GM23338 (cell line): ENCODE results near the gene LDB1. TPM values are rescaled to one million over a fixed set of nuclear protein-coding genes. Genes with fewer than 3 reads are reported as not detected.

Experiments
- ATAC-seq: fragments of 200-7000 bp; cut with Tn5 transposase; 3 replicates; pipeline ENCODE4 v1.9.1; 2020
- DNase-seq: peaks from one replicate; pipeline ENCODE4 v3.0.0-alpha.2; 2015; ENCODE audit warnings: low spot score
- H2AFZ ChIP-seq: fragments of 200-600 bp; sonication (generic); 2 replicates; pipeline ENCODE4 v1.8.0; 2016; ENCODE audit warnings: antibody characterized with exemption, mild to moderate bottlenecking, moderate library complexity
- H3F3A ChIP-seq: fragments of 200-600 bp; sonication (generic); replicated peaks from 2 replicates; pipeline ENCODE4 v1.8.0; 2017; ENCODE audit warnings: antibody characterized with exemption, mixed run types, low read depth
- H3K27ac ChIP-seq: fragments of 200-600 bp; sonication (generic); 2 replicates; pipeline ENCODE4 v1.6.1; 2016; ENCODE audit warnings: low read depth
- H3K27me3 ChIP-seq: fragments of 200-600 bp; sonication (generic); 2 replicates; pipeline ENCODE4 v1.8.0; 2016; ENCODE audit warnings: mild to moderate bottlenecking, mixed run types, moderate library complexity; ENCODE audit not compliant: insufficient read depth
- H3K36me3 ChIP-seq: fragments of 200-600 bp; sonication (generic); 2 replicates; pipeline ENCODE4 v1.8.0; 2016; ENCODE audit warnings: mild to moderate bottlenecking; ENCODE audit not compliant: insufficient read depth
- H3K4me1 ChIP-seq: fragments of 200-600 bp; sonication (generic); 2 replicates; pipeline ENCODE4 v1.8.0; 2016; ENCODE audit warnings: mild to moderate bottlenecking, moderate library complexity; ENCODE audit not compliant: insufficient read depth
- H3K4me2 ChIP-seq: fragments of 200-600 bp; sonication (generic); 2 replicates; pipeline ENCODE4 v1.7.1; 2017; ENCODE audit warnings: mixed run types
- H3K4me3 ChIP-seq: fragments of 200-600 bp; sonication (generic); 2 replicates; pipeline ENCODE4 v1.6.1; 2016; ENCODE audit warnings: mixed run types
- H3K79me2 ChIP-seq: fragments of 200-600 bp; sonication (generic); replicated peaks from 2 replicates; pipeline ENCODE4 v1.8.0; 2017; ENCODE audit warnings: mild to moderate bottlenecking; ENCODE audit not compliant: insufficient read depth
- H3K9me2 ChIP-seq: fragments of 200-600 bp; sonication (generic); 2 replicates; pipeline ENCODE4 v1.8.0; 2017; ENCODE audit not compliant: insufficient read depth
- H4K20me1 ChIP-seq: fragments of 200-600 bp; sonication (generic); replicated peaks from 2 replicates; pipeline ENCODE4 v1.8.0; 2017; ENCODE audit warnings: mild to moderate bottlenecking; ENCODE audit not compliant: insufficient read depth
- H3K27ac Mint-ChIP-seq: 2 replicates; pipeline ENCODE4 v1.8.0; 2020; ENCODE audit warnings: inconsistent platforms, mild to moderate bottlenecking, moderate library complexity, mixed read lengths
- H3K27me3 Mint-ChIP-seq: 3 replicates; pipeline ENCODE4 v1.8.0; 2022; ENCODE audit warnings: low read depth, mild to moderate bottlenecking, moderate library complexity, mixed read lengths, inconsistent platforms; ENCODE audit not compliant: insufficient read depth, poor library complexity
- H3K36me3 Mint-ChIP-seq: 3 replicates; pipeline ENCODE4 v1.8.0; 2021; ENCODE audit warnings: low read depth, mild to moderate bottlenecking, inconsistent platforms, moderate library complexity, mixed read lengths
- H3K4me1 Mint-ChIP-seq: 3 replicates; pipeline ENCODE4 v1.8.0; 2020; ENCODE audit warnings: mild to moderate bottlenecking, inconsistent platforms, mixed read lengths
- H3K4me3 Mint-ChIP-seq: 3 replicates; pipeline ENCODE4 v1.8.0; 2021; ENCODE audit warnings: moderate library complexity, mild to moderate bottlenecking, inconsistent platforms, mixed read lengths
- H3K9me3 Mint-ChIP-seq: 3 replicates; pipeline ENCODE4 v1.8.0; 2020; ENCODE audit warnings: moderate library complexity, mild to moderate bottlenecking, inconsistent platforms, mixed read lengths
- CREB1 ChIP-seq: fragments of 250-450 bp; sonication (Bioruptor Pico); IDR thresholded peaks from 2 replicates; pipeline ENCODE4 v1.5.0; 2020; ENCODE audit warnings: low read depth, mild to moderate bottlenecking, moderate library complexity
- EZH2 ChIP-seq: fragments of 200-600 bp; sonication (generic); IDR thresholded peaks from one replicate; pipeline ENCODE4 v1.8.0; 2017; ENCODE audit warnings: antibody characterized with exemption, mild to moderate bottlenecking, low read depth; ENCODE audit not compliant: unreplicated experiment
- EZH2phosphoT487 ChIP-seq: fragments of 200-600 bp; sonication (generic); IDR thresholded peaks from one replicate; pipeline ENCODE4 v1.8.1; 2018; ENCODE audit warnings: antibody characterized with exemption; ENCODE audit not compliant: unreplicated experiment
- JUNB ChIP-seq: IDR thresholded peaks from one replicate; pipeline ENCODE4 v1.6.1; 2016; ENCODE audit warnings: antibody characterized with exemption; ENCODE audit not compliant: unreplicated experiment
- NANOG ChIP-seq: IDR thresholded peaks from 2 replicates; pipeline ENCODE4 v1.6.1; 2016; ENCODE audit warnings: antibody characterized with exemption, borderline replicate concordance
- POLR2AphosphoS5 ChIP-seq: IDR thresholded peaks from 2 replicates; pipeline ENCODE4 v1.6.1; 2016; ENCODE audit warnings: antibody characterized with exemption, low read depth
- STAT1 ChIP-seq: IDR thresholded peaks from one replicate; pipeline ENCODE4 v1.6.1; 2016; ENCODE audit warnings: antibody characterized with exemption; ENCODE audit not compliant: unreplicated experiment
- ZNF114 ChIP-seq: fragments of 250-450 bp; sonication (Bioruptor Pico); IDR thresholded peaks from 2 replicates; pipeline ENCODE4 v1.5.0; 2020; ENCODE audit warnings: mild to moderate bottlenecking, moderate library complexity
- ZNF331 ChIP-seq: fragments of 250-450 bp; sonication (Bioruptor Pico); IDR thresholded peaks from 2 replicates; pipeline ENCODE4 v1.5.0; 2020; ENCODE audit warnings: low read depth, mild to moderate bottlenecking, moderate library complexity
- polyA plus RNA-seq: library from polyadenylated mRNA; unstranded; fragments of >200 nt; fragmentation: Nextera tagmentation; extraction: Ambion mirVana; gene quantifications from 2 replicates; pipeline ENCODE4 v1.2.1, GENCODE V29; 2016
- total RNA-seq: library from RNA; depleted of rRNA; stranded (reverse); fragments of >200 nt; shearing (Covaris generic); gene quantifications from 2 replicates; pipeline ENCODE4 v1.2.3, GENCODE V29; 2014
- TF ChIP-seq, protein P1 (sequence below): IDR thresholded peaks from one replicate; pipeline ENCODE4 v1.6.1; 2018; ENCODE audit warnings: antibody characterized with exemption; ENCODE audit not compliant: unreplicated experiment
- TF ChIP-seq, protein P2 (sequence below), 2 experiments: fragments of 200-600 bp in 1 of 2; sonication (generic) in 1 of 2; conservative IDR thresholded peaks; 2 replicates each; pipeline versions ENCODE4 v1.5.1 to v1.6.1; 2016 to 2017; ENCODE audit warnings: antibody characterized with exemption in 2 of 2, low read depth in 2 of 2, mild to moderate bottlenecking in 2 of 2, moderate library complexity in 1 of 2
- TF ChIP-seq, protein P3 (sequence below): IDR thresholded peaks from 2 replicates; pipeline ENCODE4 v1.6.1; 2016; ENCODE audit warnings: antibody characterized with exemption

The LDB1 gene
- total and polyA plus RNA-seq, 2 experiments from 2014 or later: 16.3 to 69.3 TPM

DNA sequence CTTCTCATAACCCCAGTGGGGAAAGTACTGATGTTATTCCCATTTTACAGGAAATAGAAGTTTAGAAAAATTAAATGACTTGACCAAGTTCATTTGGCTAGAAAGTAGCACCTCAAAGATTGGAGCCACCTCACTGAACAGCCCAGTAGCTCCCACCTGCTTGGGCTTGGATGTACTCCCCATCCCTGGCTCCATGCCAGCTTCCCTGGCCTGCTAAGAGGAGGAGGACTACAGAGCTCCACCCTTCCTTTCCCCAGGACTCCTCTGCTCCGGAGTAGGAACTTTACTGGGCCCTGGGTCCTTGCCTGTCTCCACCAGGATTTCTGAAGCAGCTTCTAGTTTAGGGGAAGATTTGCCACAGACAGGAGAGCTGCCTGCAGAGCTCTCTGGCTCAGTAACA is 52.0 kb downstream of the LDB1 start (continued):
- TF ChIP-seq, protein P1, sequence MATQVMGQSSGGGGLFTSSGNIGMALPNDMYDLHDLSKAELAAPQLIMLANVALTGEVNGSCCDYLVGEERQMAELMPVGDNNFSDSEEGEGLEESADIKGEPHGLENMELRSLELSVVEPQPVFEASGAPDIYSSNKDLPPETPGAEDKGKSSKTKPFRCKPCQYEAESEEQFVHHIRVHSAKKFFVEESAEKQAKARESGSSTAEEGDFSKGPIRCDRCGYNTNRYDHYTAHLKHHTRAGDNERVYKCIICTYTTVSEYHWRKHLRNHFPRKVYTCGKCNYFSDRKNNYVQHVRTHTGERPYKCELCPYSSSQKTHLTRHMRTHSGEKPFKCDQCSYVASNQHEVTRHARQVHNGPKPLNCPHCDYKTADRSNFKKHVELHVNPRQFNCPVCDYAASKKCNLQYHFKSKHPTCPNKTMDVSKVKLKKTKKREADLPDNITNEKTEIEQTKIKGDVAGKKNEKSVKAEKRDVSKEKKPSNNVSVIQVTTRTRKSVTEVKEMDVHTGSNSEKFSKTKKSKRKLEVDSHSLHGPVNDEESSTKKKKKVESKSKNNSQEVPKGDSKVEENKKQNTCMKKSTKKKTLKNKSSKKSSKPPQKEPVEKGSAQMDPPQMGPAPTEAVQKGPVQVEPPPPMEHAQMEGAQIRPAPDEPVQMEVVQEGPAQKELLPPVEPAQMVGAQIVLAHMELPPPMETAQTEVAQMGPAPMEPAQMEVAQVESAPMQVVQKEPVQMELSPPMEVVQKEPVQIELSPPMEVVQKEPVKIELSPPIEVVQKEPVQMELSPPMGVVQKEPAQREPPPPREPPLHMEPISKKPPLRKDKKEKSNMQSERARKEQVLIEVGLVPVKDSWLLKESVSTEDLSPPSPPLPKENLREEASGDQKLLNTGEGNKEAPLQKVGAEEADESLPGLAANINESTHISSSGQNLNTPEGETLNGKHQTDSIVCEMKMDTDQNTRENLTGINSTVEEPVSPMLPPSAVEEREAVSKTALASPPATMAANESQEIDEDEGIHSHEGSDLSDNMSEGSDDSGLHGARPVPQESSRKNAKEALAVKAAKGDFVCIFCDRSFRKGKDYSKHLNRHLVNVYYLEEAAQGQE: no peak
- TF ChIP-seq POLR2AphosphoS5 (no peak), NANOG (no peak), STAT1 (no peak), JUNB (no peak), ZNF114 (CRISPR knock-in tag) (no peak), CREB1 (CRISPR knock-in tag) (no peak), EZH2phosphoT487 (no peak)
- TF ChIP-seq, protein P2, sequence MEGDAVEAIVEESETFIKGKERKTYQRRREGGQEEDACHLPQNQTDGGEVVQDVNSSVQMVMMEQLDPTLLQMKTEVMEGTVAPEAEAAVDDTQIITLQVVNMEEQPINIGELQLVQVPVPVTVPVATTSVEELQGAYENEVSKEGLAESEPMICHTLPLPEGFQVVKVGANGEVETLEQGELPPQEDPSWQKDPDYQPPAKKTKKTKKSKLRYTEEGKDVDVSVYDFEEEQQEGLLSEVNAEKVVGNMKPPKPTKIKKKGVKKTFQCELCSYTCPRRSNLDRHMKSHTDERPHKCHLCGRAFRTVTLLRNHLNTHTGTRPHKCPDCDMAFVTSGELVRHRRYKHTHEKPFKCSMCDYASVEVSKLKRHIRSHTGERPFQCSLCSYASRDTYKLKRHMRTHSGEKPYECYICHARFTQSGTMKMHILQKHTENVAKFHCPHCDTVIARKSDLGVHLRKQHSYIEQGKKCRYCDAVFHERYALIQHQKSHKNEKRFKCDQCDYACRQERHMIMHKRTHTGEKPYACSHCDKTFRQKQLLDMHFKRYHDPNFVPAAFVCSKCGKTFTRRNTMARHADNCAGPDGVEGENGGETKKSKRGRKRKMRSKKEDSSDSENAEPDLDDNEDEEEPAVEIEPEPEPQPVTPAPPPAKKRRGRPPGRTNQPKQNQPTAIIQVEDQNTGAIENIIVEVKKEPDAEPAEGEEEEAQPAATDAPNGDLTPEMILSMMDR (conservative IDR thresholded peaks at IDR 0.05; ENCODE audit: low read depth in 2 of 2): no peak

DNA sequence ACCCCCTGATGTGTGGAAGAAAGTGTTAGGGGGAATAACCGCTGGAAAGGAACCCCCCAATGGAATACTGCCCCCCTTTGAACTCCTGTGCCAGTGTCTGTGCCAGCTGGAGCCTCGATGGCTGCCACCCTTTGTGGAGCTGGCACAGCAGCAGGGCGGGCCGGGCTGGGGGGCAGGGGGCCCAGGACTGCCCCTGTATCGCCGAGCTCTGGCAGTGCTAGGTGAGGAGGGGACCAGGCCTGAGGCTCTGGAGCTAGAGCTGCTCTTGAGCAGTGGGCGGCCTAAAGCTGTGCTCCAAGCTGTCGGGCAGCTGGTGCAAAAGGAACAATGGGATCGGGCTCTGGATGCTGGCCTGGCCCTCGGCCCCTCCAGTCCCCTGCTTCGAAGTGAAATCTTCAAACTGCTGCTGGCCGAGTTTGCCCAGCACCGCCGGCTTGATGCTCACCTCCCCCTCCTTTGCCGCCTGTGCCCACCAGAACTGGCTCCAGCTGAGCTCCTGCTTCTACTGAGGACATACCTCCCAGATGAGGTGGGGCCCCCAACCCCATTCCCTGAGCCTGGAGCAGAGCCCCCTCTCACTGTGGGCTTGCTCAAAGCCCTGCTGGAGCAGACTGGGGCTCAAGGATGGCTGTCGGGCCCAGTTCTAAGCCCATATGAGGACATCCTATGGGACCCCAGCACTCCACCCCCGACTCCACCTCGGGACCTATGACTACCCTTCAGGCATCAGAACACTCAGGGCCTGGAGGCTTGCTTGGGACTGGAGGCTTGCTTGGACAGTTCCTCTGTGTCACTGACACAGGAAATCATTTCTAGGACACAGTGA is 52.9 kb downstream of the LDB1 start:
- no peak overlapping the region for H2AFZ ChIP-seq
- no peak overlapping the region for H3K4me3 ChIP-seq
- H3K27ac ChIP-seq: no peak overlapping the region
- H3K9me3 Mint-ChIP-seq: no peaks in the 10 kb centered on the region
- H3F3A ChIP-seq: peaks cover 10% of the 10 kb centered on the region; the same call in 1 of the 2 replicates
- no peak overlapping the region for H3K4me2 ChIP-seq
- no peaks in the 10 kb centered on the region for H3K36me3 Mint-ChIP-seq
- H3K27me3 ChIP-seq: no peaks in the 10 kb centered on the region
- peaks cover 14% of the 10 kb centered on the region; the same call in 2 of the 3 replicates for H3K4me1 Mint-ChIP-seq
- ATAC-seq: no peak
- no peak overlapping the region for H3K27ac Mint-ChIP-seq
- no peaks in the 10 kb centered on the region for H4K20me1 ChIP-seq
- no peak overlapping the region for H3K4me3 Mint-ChIP-seq
- peaks cover 4% of the 10 kb centered on the region; the same call in 1 of the 2 replicates for H3K4me1 ChIP-seq
- H3K79me2 ChIP-seq: no peaks in the 10 kb centered on the region; the same call in 1 of the 2 replicates
- H3K36me3 ChIP-seq: no peaks in the 10 kb centered on the region
- H3K27me3 Mint-ChIP-seq: peaks cover 2% of the 10 kb centered on the region
- no peak for DNase-seq
- H3K9me2 ChIP-seq: no peaks in the 10 kb centered on the region
- TF ChIP-seq JUNB (no peak), POLR2AphosphoS5 (no peak), NANOG (no peak), EZH2 (no peak), EZH2phosphoT487 (no peak), ZNF331 (CRISPR knock-in tag) (no peak), STAT1 (no peak), CREB1 (CRISPR knock-in tag) (no peak)
- TF ChIP-seq, protein P3, sequence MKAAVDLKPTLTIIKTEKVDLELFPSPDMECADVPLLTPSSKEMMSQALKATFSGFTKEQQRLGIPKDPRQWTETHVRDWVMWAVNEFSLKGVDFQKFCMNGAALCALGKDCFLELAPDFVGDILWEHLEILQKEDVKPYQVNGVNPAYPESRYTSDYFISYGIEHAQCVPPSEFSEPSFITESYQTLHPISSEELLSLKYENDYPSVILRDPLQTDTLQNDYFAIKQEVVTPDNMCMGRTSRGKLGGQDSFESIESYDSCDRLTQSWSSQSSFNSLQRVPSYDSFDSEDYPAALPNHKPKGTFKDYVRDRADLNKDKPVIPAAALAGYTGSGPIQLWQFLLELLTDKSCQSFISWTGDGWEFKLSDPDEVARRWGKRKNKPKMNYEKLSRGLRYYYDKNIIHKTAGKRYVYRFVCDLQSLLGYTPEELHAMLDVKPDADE: no peak
- TF ChIP-seq, protein P1: no peak
- TF ChIP-seq, protein P2 (conservative IDR thresholded peaks at IDR 0.05; ENCODE audit: low read depth in 2 of 2): no peak
